ENCODE data around the gene SLC2A4.

- TF ChIP-seq, protein P1, sequence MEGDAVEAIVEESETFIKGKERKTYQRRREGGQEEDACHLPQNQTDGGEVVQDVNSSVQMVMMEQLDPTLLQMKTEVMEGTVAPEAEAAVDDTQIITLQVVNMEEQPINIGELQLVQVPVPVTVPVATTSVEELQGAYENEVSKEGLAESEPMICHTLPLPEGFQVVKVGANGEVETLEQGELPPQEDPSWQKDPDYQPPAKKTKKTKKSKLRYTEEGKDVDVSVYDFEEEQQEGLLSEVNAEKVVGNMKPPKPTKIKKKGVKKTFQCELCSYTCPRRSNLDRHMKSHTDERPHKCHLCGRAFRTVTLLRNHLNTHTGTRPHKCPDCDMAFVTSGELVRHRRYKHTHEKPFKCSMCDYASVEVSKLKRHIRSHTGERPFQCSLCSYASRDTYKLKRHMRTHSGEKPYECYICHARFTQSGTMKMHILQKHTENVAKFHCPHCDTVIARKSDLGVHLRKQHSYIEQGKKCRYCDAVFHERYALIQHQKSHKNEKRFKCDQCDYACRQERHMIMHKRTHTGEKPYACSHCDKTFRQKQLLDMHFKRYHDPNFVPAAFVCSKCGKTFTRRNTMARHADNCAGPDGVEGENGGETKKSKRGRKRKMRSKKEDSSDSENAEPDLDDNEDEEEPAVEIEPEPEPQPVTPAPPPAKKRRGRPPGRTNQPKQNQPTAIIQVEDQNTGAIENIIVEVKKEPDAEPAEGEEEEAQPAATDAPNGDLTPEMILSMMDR (IDR thresholded peaks at IDR 0.05; ENCODE audit: insufficient read depth, low read depth, low read length) = no peak
- TF ChIP-seq EZH2 (IDR thresholded peaks at IDR 0.05; ENCODE audit: insufficient read depth, low read length) = no peak
These were observed 41.1 kb upstream of the SLC2A4 start for GRCh38 chr17:7240375-7240774.

Data from astrocyte (in vitro differentiated cells and primary cell).